Muscle layer of colon (tissue), 2 donors: ENCODE measurements around the gene CDC5L.

Experiments used
- H3K27ac ChIP-seq: one replicate; pipeline ENCODE4 v1.7.0; 2013; ENCODE audit warnings: low read depth, mild to moderate bottlenecking, low read length, moderate library complexity
- H3K27me3 ChIP-seq, 2 donors: one replicate each; pipeline ENCODE4 v1.7.0; 2013; ENCODE audit warnings: low read length in 2 of 2, mild to moderate bottlenecking in 2 of 2; ENCODE audit not compliant: insufficient read depth in 2 of 2, control insufficient read depth in 1 of 2
- H3K36me3 ChIP-seq: one replicate; pipeline ENCODE4 v1.7.0; 2013; ENCODE audit warnings: mild to moderate bottlenecking, low read length; ENCODE audit not compliant: insufficient read depth
- H3K4me1 ChIP-seq: one replicate; pipeline ENCODE4 v1.7.0; 2013; ENCODE audit warnings: mild to moderate bottlenecking, low read length; ENCODE audit not compliant: insufficient read depth
- H3K4me3 ChIP-seq, 2 donors: one replicate each; pipeline ENCODE4 v1.7.0; 2013; ENCODE audit warnings: low read length in 2 of 2, low read depth in 1 of 2, mild to moderate bottlenecking in 1 of 2, moderate library complexity in 1 of 2
- H3K9ac ChIP-seq: one replicate; pipeline ENCODE4 v1.7.0; 2013; ENCODE audit warnings: low read length
- H3K9me3 ChIP-seq: one replicate; pipeline ENCODE4 v1.7.0; 2013; ENCODE audit warnings: mild to moderate bottlenecking, low read length
- donor health status: abdominal sarcoma.
- donor health status: Adenocarcinoma of cecum.

CDC5L gene

GRCh38 chr6:44470746-44471145 is 83.2 kb downstream of the CDC5L start:
- no peaks in the 10 kb centered on the region for H3K9me3 ChIP-seq
- no peak overlapping the region for H3K9ac ChIP-seq
- no peaks in the 10 kb centered on the region for H3K27me3 ChIP-seq
- no peak overlapping the region for H3K27ac ChIP-seq
- no peak overlapping the region for H3K4me3 ChIP-seq
- peaks cover under 1% of the 10 kb centered on the region for H3K4me1 ChIP-seq
- H3K36me3 ChIP-seq: no peaks in the 10 kb centered on the region

DNA sequence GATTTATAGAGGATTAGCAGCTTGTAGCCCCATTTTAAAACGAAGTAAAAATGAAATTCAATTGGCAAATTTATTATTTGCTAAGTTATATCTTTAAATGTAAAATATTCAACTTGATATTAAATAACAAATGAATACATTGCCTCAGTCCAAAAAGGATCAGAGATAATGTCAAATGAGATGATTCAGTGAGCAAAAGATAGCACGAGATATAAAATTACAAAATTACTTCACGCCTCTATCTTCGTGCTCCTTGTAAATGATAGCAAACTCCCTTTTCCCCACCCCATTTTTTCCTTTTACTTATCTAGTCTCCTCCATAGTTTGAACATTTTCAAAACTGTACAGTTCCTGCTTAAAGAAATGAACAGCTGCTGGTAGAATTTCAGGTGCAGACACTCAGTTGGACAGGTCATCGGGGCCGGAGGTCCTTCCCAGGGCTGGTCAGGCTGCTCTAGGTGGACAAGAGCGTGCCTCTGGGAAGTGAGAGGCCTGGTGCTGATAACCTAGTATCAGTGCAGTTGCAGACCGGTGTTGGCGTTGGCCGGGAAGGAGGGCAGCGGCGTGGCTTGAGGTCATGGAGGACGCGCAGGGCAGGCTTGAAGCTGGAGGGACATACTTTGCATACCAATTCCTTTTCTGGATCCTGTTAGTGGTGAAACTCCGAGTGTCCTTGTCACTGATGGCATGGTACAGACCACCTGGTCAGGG is 83.9 kb downstream of the CDC5L start:
- Histone ChIP-seq H3K9ac (no peak overlapping the region), H3K4me1 (peaks cover 5% of the 10 kb centered on the region), H3K27me3 (no peaks in the 10 kb centered on the region), H3K4me3 (no peak overlapping the region), H3K27ac (no peak overlapping the region), H3K9me3 (no peaks in the 10 kb centered on the region), H3K36me3 (no peaks in the 10 kb centered on the region)

DNA sequence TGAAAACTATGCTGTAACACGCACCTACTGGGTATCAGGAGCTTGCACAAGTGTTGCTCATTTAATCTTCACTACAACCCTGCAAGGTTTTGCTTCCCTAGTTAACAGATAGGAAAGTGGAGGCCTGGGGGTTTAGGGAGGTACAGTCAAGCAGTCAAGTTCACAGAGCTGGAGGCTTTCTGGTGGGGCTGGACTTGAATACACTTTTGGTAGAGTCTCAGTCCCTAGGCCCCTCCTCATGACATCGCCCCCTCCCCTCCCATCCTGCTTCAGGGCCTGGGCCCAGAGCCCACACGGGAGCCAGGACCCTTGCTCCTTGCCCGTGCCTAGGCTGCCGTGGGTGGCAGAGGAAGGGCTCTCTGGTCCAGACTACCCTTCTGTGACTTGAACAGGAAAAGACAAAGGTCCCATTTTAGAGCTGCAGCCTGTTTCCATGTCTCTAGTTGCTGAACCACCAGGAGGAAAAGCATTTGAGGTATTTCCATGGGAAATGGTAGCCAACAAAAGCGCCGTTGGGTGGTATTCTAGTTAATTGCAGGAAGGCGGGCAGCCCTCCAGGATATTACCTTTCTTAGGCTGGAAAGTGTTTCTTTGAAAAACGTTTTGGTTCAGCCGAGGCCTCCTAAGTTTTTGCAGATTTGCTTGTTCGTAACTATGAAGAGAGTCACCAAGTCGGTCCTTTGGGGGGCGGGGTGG is 84.9 kb downstream of the CDC5L start:
- Histone ChIP-seq H3K36me3 (no peaks in the 10 kb centered on the region), H3K9ac (no peak overlapping the region), H3K4me3 (no peak overlapping the region), H3K27ac (no peak overlapping the region), H3K27me3 (no peaks in the 10 kb centered on the region), H3K4me1 (peaks cover 5% of the 10 kb centered on the region), H3K9me3 (no peaks in the 10 kb centered on the region)

GRCh38 chr6:44473393-44474189 is 86.1 kb downstream of the CDC5L start:
- H3K27me3 ChIP-seq: no peaks in the 10 kb centered on the region
- H3K9me3 ChIP-seq: no peaks in the 10 kb centered on the region
- no peak overlapping the region for H3K9ac ChIP-seq
- no peak overlapping the region for H3K4me3 ChIP-seq
- peaks cover 5% of the 10 kb centered on the region for H3K4me1 ChIP-seq
- H3K27ac ChIP-seq: no peak overlapping the region
- no peaks in the 10 kb centered on the region for H3K36me3 ChIP-seq

- peaks cover 5% of the 10 kb centered on the region for H3K4me1 ChIP-seq
- H3K9ac ChIP-seq: no peak overlapping the region
- no peak overlapping the region for H3K27ac ChIP-seq
- H3K9me3 ChIP-seq: no peaks in the 10 kb centered on the region
- no peaks in the 10 kb centered on the region for H3K27me3 ChIP-seq
- H3K4me3 ChIP-seq: no peak overlapping the region
- no peaks in the 10 kb centered on the region for H3K36me3 ChIP-seq
Measured at GRCh38 chr6:44474190-44474631, 86.7 kb downstream of the CDC5L start.

- Histone ChIP-seq H3K27ac (no peak overlapping the region), H3K36me3 (no peaks in the 10 kb centered on the region), H3K9ac (no peak overlapping the region), H3K9me3 (no peaks in the 10 kb centered on the region), H3K4me3 (no peak overlapping the region), H3K4me1 (peaks cover 5% of the 10 kb centered on the region), H3K27me3 (no peaks in the 10 kb centered on the region)
Measured at GRCh38 chr6:44474643-44475042, 87.1 kb downstream of the CDC5L start.

DNA sequence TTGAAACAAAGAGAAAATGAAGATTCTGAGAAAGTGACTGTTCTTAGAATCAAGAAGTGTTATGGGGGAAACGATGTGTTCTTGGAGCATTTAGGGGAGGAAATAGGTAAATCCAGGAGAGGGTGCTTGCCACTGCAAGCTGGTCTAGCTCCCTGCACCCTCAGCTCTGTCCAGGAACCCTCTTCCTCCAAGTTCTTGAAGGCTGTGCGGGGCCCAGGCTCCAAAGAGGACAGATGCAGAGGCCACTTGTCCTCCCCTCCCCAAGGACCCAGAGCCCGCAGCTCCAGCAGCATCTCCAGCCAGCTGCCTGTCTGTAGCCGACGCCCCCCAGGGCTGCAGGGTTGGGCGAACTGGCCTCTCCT is 87.9 kb downstream of the CDC5L start:
- no peak overlapping the region for H3K4me3 ChIP-seq
- H3K9ac ChIP-seq: no peak overlapping the region
- no peaks in the 10 kb centered on the region for H3K9me3 ChIP-seq
- no peaks in the 10 kb centered on the region for H3K27me3 ChIP-seq
- no peak overlapping the region for H3K27ac ChIP-seq
- peaks cover 5% of the 10 kb centered on the region for H3K4me1 ChIP-seq
- H3K36me3 ChIP-seq: no peaks in the 10 kb centered on the region

- no peak overlapping the region for H3K27ac ChIP-seq
- no peak overlapping the region for H3K9ac ChIP-seq
- peaks cover 0 to 3% of the 10 kb centered on the region in 2 donors for H3K27me3 ChIP-seq
- no peak overlapping the region for H3K4me3 ChIP-seq
- H3K9me3 ChIP-seq: no peaks in the 10 kb centered on the region
- H3K4me1 ChIP-seq: peaks cover 5% of the 10 kb centered on the region
- no peaks in the 10 kb centered on the region for H3K36me3 ChIP-seq
Measured at GRCh38 chr6:44475779-44476434, 88.4 kb downstream of the CDC5L start.

DNA sequence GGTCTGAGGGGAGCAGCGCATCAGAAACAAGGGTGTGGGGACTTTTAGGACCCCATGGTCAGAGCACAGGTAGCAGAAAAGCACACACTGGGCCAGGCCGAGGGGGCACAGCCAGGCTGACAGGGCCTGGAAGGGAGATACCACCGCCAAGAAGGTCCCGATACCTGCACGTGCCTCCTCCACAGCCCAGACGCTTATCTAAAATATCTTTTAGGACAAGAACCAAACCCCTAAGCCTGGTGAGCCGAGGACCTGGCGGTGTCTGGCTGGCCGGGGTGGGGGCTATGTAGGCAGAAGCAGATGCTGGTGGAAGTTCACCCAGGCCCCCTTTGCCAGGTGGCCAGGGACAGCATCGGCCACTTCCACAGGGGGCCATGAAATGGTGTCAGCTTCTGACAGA is 89.3 kb downstream of the CDC5L start:
- Histone ChIP-seq H3K4me1 (peaks cover 5% of the 10 kb centered on the region), H3K9ac (no peak overlapping the region), H3K36me3 (no peaks in the 10 kb centered on the region), H3K4me3 (no peak overlapping the region), H3K9me3 (no peaks in the 10 kb centered on the region), H3K27me3 (peaks cover 0 to 3% of the 10 kb centered on the region in 2 donors), H3K27ac (no peak overlapping the region)

GRCh38 chr6:44477293-44477894 is 89.9 kb downstream of the CDC5L start:
- H3K4me1 ChIP-seq: peaks cover 5% of the 10 kb centered on the region
- H3K36me3 ChIP-seq: no peaks in the 10 kb centered on the region
- H3K27ac ChIP-seq: no peak overlapping the region
- H3K4me3 ChIP-seq: no peak overlapping the region
- H3K27me3 ChIP-seq: peaks cover 0 to 3% of the 10 kb centered on the region in 2 donors
- H3K9ac ChIP-seq: no peak overlapping the region
- H3K9me3 ChIP-seq: no peaks in the 10 kb centered on the region

DNA sequence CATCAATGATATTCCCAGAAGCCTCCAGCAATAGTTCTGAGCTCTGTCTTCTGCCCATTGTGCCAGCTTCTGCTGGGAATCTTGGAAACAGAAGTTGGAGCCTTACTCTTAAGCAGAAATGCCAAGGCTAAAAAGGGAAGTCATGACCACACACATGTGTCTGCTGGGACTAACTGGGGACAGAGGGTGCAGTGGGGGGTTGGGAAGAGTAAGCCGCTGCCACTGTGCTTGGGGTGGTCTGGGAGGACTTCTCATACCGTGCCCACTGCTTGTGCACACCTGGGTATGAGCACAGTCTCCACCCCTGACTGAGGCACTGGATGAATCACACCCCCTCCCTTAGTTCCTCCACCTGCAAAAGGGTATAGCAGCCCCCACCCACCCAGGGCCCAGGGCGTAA is 90.7 kb downstream of the CDC5L start:
- Histone ChIP-seq H3K9me3 (no peaks in the 10 kb centered on the region), H3K27ac (no peak overlapping the region), H3K4me1 (peaks cover 5% of the 10 kb centered on the region), H3K27me3 (peaks cover 0 to 3% of the 10 kb centered on the region in 2 donors), H3K36me3 (no peaks in the 10 kb centered on the region), H3K9ac (no peak overlapping the region), H3K4me3 (no peak overlapping the region)
